Stimulated activated CD8-positive, alpha-beta memory T cell treated with anti-CD3 and anti-CD28 coated beads, Interleukin-7, amount 100 ng/mL, for 4 hours (primary cell): Measurements from ENCODE around the gene PLEKHB1.
A peak's percentile ranks its signal among the peaks of the same experiment; 100 is the strongest.

Source experiments
- DNase-seq, 2 donors: peaks; one replicate each; pipeline ENCODE4 v3.0.0-alpha.2; 2020; ENCODE audit warnings: low read depth in 2 of 2

Gene PLEKHB1, protein sequence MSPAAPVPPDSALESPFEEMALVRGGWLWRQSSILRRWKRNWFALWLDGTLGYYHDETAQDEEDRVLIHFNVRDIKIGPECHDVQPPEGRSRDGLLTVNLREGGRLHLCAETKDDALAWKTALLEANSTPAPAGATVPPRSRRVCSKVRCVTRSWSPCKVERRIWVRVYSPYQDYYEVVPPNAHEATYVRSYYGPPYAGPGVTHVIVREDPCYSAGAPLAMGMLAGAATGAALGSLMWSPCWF

DNA sequence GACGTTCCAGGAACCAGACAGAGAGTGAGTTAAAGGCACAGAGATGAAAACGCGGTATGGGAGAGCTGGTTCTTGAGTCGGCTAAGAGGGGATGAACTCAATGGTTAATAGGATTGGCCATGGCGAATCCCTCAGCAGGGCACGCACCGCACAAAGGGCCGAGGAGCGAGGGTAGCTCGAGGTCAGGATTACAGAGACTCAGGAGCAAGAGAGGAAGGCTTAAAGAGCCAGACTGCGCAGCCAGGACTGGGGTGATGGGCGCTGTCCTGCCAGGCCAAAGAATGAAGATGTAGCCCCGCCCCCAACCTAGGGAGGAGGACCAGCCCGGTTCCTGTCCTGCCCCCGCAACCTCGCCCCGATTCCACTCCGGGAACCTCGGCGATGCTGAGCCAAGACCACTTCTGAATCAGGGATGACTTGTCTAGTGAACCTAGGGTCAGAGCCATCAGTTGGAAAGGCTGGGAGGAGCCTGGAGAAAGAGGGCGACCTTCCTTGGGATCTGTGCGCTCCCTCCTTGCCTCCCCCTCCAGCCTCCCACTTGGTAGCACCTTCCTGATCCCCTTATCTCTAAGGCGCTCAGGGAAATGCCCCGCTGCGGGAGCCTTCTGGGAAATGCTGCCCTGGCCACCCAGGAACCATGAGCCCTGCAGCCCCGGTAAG is at the start of gene PLEKHB1:
Gene PLEKHB1, plus strand, starts transcription at position 610 of the 660 bp plus-strand sequence. Its CDS starts 28 bp downstream, at position 638.
- DNase-seq = no peak

GRCh38 chr11:73597336-73597955 is 48.9 kb upstream of the PLEKHB1 start:
- DNase-seq = no peak

DNA sequence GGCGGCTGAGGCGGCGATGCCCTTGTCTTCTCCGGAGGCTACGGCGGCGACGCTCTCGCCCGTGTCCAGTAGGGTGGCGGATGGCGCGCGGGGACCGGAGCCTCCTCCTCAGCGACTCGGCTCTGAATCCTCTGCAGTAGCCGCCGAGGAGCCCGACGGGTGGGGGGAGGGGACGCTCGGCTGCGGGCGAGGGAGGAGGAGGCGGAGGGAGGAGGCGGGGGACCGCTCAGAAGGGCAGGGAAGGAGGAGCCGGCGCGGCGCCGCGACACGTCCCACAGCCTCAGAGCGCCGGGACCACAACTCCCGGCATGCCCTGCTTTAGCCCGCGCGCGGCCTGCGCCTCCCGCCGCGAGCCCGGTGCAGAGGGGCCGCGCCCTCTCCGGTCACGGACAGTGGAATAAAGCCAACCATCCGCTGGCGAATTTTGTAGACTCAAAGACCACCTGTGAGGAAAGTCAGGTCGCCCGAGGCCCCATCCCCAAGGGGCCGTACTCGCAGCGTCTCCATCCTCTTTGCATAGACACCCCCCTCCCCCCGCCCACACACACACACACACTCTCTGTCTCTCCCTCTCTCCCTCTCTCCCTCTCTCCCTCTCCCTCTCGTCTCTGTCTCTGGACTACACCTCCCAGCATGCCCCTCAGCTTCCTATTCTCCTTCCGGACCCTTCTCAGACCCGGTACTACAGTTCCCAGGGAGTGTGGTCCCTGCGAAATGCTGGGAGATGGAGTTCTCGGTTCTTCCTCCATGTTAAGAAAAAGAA is 48.2 kb upstream of the PLEKHB1 start, which contains the start of gene FAM168A:
Gene FAM168A, minus strand, starts transcription at position 157 of the 763 bp plus-strand sequence. CDS start 129,638 bp downstream, outside the sequence.
- peak; percentile 86 to 93 for DNase-seq

GRCh38 chr11:73598719-73599379 is 47.5 kb upstream of the PLEKHB1 start:
- no peak for DNase-seq

DNA sequence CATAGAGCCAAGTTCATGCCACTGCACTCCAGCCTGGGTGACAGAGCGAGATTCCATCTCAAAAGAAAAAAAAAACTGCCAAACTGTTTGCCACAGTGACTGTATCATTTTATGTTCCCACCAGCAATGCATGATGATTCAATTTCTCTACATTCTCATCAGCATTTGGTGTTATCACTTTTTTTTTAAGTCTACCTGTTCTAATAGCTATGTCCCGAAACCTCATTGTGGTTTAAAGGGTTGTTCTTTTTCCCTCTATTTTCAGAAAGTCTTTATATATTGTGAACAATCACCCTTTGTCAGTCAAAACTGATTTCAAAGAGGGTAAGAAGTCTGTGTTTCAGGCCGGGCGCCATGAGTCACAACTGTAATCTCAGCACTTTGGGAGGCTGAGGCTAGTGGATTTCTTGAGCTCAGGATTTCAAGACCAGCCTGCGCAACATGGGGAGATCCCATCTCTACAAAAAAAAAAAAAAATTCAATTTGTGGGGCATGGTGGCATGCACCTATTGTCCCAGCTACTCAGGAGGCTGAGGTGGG is 33.7 kb upstream of the PLEKHB1 start:
- DNase-seq = no peak

GRCh38 chr11:73614591-73614990 is 31.8 kb upstream of the PLEKHB1 start:
- no peak for DNase-seq

GRCh38 chr11:73622926-73623593 is 23.3 kb upstream of the PLEKHB1 start:
- DNase-seq = no peak

DNA sequence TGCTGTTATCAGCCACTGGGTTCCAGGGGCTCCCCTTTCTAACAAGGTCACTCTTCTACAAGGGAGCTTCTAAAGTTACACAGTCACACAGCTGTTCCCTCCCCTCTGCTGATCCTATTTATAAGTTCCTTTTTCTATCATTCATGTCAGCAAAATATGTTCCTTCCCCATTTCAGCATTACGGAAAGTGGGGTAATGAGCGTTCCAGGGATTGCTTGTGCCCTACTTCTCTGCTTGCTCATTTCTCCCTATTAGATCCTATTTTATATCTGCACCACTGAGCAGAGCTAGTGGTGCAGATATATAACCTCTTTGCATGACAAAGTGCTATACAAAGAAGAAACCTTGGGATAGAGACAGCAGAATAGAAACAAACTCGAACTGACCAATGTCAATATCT is 22.7 kb upstream of the PLEKHB1 start:
- DNase-seq = no peak

DNA sequence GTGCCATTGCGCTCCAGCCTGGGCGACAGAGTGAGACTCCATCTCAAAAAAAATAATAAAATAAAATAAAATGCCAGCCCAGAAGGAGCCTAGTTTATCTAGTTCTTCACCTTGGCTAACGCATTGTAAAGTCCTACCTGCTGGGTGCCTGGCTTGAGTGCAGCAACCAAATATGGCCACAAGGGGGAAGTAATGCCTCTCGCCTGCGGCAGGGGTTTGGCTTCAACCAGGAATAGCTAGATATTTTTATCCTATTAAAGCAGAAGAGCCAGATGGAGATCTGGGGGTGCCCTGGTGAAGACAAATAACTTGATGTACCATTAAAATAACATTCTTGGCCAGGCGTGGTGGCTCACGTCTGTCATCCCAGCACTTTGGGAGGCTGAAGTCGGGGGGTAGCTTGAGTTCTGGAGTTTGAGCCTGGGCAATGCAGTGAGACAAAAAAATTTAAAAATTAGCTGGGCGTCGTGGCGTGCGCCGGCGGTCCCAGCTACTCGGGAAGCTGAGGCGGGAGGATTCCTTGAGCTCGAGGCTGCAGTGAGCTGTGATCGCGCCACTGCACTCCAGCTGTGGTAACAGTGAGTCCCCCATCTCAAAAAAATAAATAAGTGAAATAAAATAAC is 20.6 kb upstream of the PLEKHB1 start:
- peak; percentile 42 to 47 for DNase-seq

DNA sequence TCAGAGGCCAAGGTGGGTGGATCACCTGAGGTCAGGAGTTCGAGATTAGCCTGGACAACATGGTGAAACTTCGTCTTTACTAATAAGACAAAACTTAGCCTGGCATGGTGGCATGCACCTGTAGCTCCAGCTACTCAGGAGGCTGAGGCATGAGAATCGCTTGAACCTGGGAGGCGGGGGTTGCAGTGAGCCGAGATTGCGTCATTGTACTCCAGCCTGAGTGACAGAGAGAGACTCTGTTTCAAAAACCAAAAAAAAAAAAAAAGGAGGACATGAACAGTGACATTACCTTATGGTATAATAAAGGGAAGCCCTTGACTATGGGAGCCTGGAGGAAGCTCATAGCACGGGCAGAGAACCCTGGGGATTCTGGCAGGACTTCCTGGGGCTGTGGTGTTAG is 16.5 kb upstream of the PLEKHB1 start:
- DNase-seq = no peak

- DNase-seq = no peak
Measured at GRCh38 chr11:73632996-73633395, 13.4 kb upstream of the PLEKHB1 start.

- no peak for DNase-seq
Measured at GRCh38 chr11:73633999-73634398, 12.4 kb upstream of the PLEKHB1 start.

- no peak for DNase-seq
Measured at GRCh38 chr11:73635721-73636120, 10.7 kb upstream of the PLEKHB1 start.

DNA sequence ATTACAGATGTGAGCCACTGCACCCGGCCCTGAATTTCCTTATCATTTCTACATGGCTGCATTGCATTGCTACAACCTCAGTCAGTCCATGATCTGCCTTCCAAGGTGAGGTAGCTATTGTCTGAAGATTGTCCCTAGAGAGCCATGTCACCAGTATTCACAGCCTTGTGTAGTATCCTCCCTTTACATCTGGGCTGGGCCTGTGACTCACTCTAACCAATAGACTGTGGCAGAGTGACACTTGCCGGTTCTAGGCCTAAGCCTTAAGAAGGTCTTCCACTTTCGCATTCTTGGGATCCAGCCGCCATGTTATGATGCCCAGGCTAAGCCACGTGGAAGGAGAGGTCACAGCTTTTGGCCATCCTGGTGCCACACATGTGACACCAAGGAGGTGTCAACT is 10.1 kb upstream of the PLEKHB1 start:
- DNase-seq = no peak

DNA sequence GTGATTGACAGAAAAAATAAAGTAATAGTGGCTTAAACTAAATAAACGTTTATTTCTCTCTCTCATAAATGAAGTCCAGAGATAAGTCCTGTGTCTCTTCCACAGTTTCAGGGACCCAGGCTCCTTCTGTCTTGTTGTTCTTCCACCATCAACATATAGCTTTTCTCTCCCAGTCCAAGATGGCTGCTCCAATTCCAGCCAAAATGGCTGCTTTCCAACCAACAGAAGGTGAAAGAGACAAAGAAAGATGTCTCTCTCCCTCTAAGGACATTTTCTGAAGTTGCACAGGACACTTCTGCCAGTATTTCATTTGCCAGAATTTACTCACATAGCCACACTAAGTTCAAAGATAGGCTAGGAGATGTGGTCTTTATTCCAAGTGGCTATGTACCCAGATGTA is 9.4 kb upstream of the PLEKHB1 start:
- no peak for DNase-seq

DNA sequence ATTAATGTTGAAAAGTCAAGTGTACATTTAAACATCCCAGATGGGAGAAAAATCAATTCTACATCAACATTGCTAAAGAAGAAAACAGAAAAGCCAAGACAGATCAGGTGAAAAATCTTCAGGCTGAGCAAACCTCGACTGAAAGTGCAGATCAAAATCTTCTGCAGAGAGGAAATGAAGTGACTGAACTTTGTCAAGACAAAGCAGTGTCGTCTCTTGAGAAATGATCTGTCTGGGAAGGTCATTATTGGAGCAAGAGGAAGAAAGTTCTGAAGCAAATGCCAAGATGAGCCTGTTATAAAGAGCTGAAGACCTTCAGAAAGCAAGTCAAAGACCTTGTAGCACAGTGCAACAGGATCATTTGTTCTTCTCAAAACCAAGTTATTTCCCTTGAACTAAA is 5.8 kb upstream of the PLEKHB1 start:
- DNase-seq = no peak

DNA sequence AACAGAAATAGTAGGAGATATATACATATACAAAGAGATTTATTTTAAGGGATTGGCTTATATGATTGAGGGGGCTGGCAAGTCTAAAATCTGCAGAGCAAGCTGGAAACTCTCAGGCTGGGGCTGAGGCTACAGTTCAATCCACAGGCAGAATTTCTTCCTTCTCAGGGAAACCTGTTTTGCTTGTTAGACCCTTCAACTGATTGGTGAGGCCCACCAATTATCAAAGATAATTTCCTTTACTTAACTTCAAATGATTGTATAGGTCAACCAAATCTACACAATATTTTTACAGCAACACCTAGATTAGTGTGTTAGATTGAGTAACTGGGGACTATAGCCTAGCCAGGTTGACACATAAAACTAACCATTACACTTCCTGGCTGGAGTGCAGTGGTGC is 4.7 kb upstream of the PLEKHB1 start:
- DNase-seq = no peak

- no peak for DNase-seq
Measured at GRCh38 chr11:73645121-73645969, 1.0 kb upstream of the PLEKHB1 start.

DNA sequence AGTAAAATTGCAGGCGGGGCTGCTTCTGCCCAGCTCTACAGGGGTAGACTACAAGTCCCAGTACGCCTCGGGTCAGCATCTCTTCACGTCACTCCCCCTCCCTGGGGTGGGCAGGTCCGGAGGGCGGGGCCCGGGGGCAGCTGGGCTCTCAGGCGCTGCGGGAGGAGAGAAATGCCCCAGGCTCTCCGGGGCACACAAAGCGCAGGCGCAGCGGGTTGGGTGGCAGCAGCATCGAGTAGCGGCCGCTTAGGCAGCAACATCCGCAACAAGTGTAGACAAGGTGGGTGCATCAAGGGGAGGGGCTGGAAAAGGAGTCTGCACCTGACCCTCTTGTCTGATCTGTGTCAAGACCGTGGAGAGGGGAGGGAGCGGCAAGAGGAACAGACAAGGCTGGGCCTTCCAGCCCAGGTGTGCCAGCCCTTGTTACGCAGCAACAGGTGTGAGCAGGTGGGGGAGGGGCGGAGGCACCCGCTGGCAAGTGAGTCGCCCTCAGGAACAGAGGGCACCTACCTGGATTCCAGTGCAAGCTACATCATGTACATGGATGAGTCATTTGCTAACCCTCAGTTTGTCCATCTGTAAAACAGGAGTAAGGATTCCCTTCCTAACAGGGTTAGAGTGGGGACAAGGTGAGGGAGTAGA is 1.2 kb downstream of the PLEKHB1 start:
- DNase-seq = peak; percentile 86 to 90
